ENCODE measurements around the gene PACC1.
"Not testable (repeated sequence)": the region's sequence is repeated elsewhere in the genome, so short reads cannot be mapped to it uniquely, and the experiment has no call there.

PACC1 gene

GRCh38 chr1:212326541-212326940, 88.1 kb downstream of the PACC1 start:
- no peak for DNase-seq

- no peak for DNase-seq
These were observed 91.6 kb downstream of the PACC1 start for GRCh38 chr1:212323066-212323465.

GRCh38 chr1:212321031-212321430, 93.7 kb downstream of the PACC1 start:
- DNase-seq = not testable (repeated sequence)

- DNase-seq = no peak
These were observed 96.8 kb downstream of the PACC1 start for GRCh38 chr1:212317916-212318315.

GRCh38 chr1:212315907-212316306, 98.8 kb downstream of the PACC1 start:
- DNase-seq = no peak

- DNase-seq = no peak
These were observed 99.5 kb downstream of the PACC1 start for GRCh38 chr1:212315184-212315583.

All from activated naive CD4-positive, alpha-beta T cell (primary cell).